HL-60 (cell line): ENCODE results near the gene CTXN1.
A peak's percentile ranks its signal among the peaks of the same experiment; 100 is the strongest.

Experiments used
- DNase-seq, 2 experiments: peaks; one replicate each; pipeline ENCODE4 v3.0.0-alpha.2; 2010 to 2020; ENCODE audit warnings: low read depth in 1 of 2, low spot score in 1 of 2
- H3K27ac ChIP-seq: fragments of 250-450 bp; sonication (Bioruptor Pico); replicated peaks from 2 replicates; pipeline ENCODE4 v1.5.1; 2020; ENCODE audit warnings: mild to moderate bottlenecking, moderate library complexity
- H3K27me3 ChIP-seq: fragments of 250-450 bp; sonication (Bioruptor Pico); 2 replicates; pipeline ENCODE4 v1.5.1; 2021; ENCODE audit warnings: mild to moderate bottlenecking, moderate library complexity; ENCODE audit not compliant: insufficient read depth, poor library complexity, severe bottlenecking
- H3K4me3 ChIP-seq: replicated peaks from 2 replicates; pipeline ENCODE4 v1.5.1; 2011; ENCODE audit warnings: mild to moderate bottlenecking, control low read depth, low read length; ENCODE audit not compliant: insufficient read depth
- CTCF ChIP-seq: IDR thresholded peaks from one replicate; pipeline ENCODE4 v1.5.1; 2011; ENCODE audit warnings: low read length, control low read depth, inconsistent platforms; ENCODE audit not compliant: insufficient read depth
- GABPA ChIP-seq: IDR thresholded peaks from 2 replicates; pipeline ENCODE4 v1.6.1; 2012; ENCODE audit warnings: low read depth
- POLR2AphosphoS5 ChIP-seq: IDR thresholded peaks from 2 replicates; pipeline ENCODE4 v1.6.1; 2012; ENCODE audit warnings: low read depth
- REST ChIP-seq: IDR thresholded peaks from 2 replicates; pipeline ENCODE4 v1.6.1; 2012; ENCODE audit warnings: low read depth; ENCODE audit not compliant: insufficient replicate concordance
- SPI1 ChIP-seq: IDR thresholded peaks from 2 replicates; pipeline ENCODE4 v1.6.1; 2012; ENCODE audit warnings: low read depth, mild to moderate bottlenecking, borderline replicate concordance

CTXN1 gene

GRCh38 chr19:7927605-7928333, 1.8 kb upstream of the CTXN1 start:
- TF ChIP-seq POLR2AphosphoS5: peak; percentile 25; the same call in 1 of the 2 replicates
- no peak for TF ChIP-seq CTCF
- no peak overlapping the region for H3K27ac ChIP-seq
- no peak overlapping the region for H3K4me3 ChIP-seq
- no peak for DNase-seq
- H3K27me3 ChIP-seq: no peaks in the 10 kb centered on the region

- no peak for TF ChIP-seq SPI1
- TF ChIP-seq POLR2AphosphoS5: 0 out of 2 replicates have a peak, but pooled peaks have one; percentile 6
- no peak for DNase-seq
- Histone ChIP-seq H3K27ac (no peak overlapping the region), H3K4me3 (no peak overlapping the region), H3K27me3 (no peaks in the 10 kb centered on the region)
Observed at GRCh38 chr19:7926727-7927604, 1.0 kb upstream of the CTXN1 start.

GRCh38 chr19:7925171-7925851, 624 bp downstream of the CTXN1 start:
- peak in 1 of 2 experiments; percentile 67 for DNase-seq
- no peak overlapping the region for H3K27ac ChIP-seq

More at GRCh38 chr19:7925171-7925851, 624 bp downstream of the CTXN1 start:
- Histone ChIP-seq H3K27me3 (no peaks in the 10 kb centered on the region), H3K4me3 (peak overlapping the region; percentile 15)
- TF ChIP-seq CTCF (peak; percentile 73), REST (no peak), SPI1 (no peak), POLR2AphosphoS5 (no peak), GABPA (no peak)
